HCT116 (cell line): ENCODE measurements around the gene SWAP70. TPM values are rescaled to one million over a fixed set of nuclear protein-coding genes. Genes with fewer than 3 reads are reported as not detected.

ENCODE experiments used
- ATAC-seq: fragments of 200-7000 bp; cut with Tn5 transposase; 2 replicates; pipeline ENCODE4 v1.9.1; 2020; ENCODE audit warnings: mild to moderate bottlenecking, moderate library complexity
- BruUV-seq: library from RNA; stranded (reverse); fragments of 400-500 nt; replicated peaks from 2 replicates; lab custom pipeline; 2021; lab: Mats Ljungman, UMichigan
- CTCF ChIA-PET: fragments of 300-600 bp; sonication (Branson Sonifier 250); formaldehyde crosslinking; loops from one replicate; lab custom pipeline; 2021; ENCODE audit warnings: antibody characterized with exemption; lab: Charles Lee
- POLR2A ChIA-PET: fragments of 300-600, 350-600 bp; sonication (Branson Sonifier 250); formaldehyde crosslinking; loops from one replicate; lab custom pipeline; 2021; ENCODE audit warnings: antibody characterized with exemption; lab: Charles Lee
- RAD21 ChIA-PET, 2 experiments: fragments of 300-600 bp; sonication (Branson Sonifier 250); formaldehyde crosslinking; loops; one replicate each; lab custom pipeline; 2023; ENCODE audit warnings: low total read pairs in 2 of 2; ENCODE audit not compliant: uncharacterized antibody in 2 of 2, unreplicated experiment in 2 of 2, low non-redundant PET in 1 of 2; lab: Charles Lee
- DNase-seq: peaks from one replicate; pipeline ENCODE4 v3.0.0-alpha.2; 2010; ENCODE audit warnings: low read depth, low spot score
- H2AFZ ChIP-seq: fragments of 200-600 bp; shearing (Covaris generic), sonication (generic); 2 replicates; pipeline ENCODE4 v1.6.1; 2017; ENCODE audit warnings: low read depth, mixed run types, mixed read lengths, antibody characterized with exemption, low read length; ENCODE audit not compliant: poor library complexity, severe bottlenecking
- H3K27ac ChIP-seq: 2 replicates; pipeline ENCODE4 v1.5.1; 2012; ENCODE audit warnings: low read depth, low read length
- H3K27me3 ChIP-seq: fragments of 200-600 bp; sonication (generic); 2 replicates; pipeline ENCODE4 v1.6.1; 2016; ENCODE audit warnings: mixed run types, low read length, mixed read lengths; ENCODE audit not compliant: insufficient read depth
- H3K36me3 ChIP-seq, 2 experiments: fragments of 200-500 bp in 1 of 2; fragments of 200-600 bp in 1 of 2; sonication (Bioruptor generic) in 1 of 2; sonication (generic) in 1 of 2; 2 replicates each; pipeline versions ENCODE4 v1.5.1 to v1.6.1; 2014 to 2016; ENCODE audit warnings: low read length in 2 of 2, inconsistent platforms in 1 of 2, mixed read lengths in 1 of 2, mixed run types in 1 of 2; ENCODE audit not compliant: insufficient read depth in 2 of 2, control insufficient read depth in 1 of 2
- H3K4me1 ChIP-seq, 2 experiments: fragments of 200-600 bp in 1 of 2; sonication (generic) in 1 of 2; 2 replicates each; pipeline versions ENCODE4 v1.5.1 to v1.6.1; 2012 to 2017; ENCODE audit warnings: low read length in 2 of 2, inconsistent platforms in 1 of 2, mild to moderate bottlenecking in 1 of 2, mixed read lengths in 1 of 2, mixed run types in 1 of 2, moderate library complexity in 1 of 2; ENCODE audit not compliant: insufficient read depth in 2 of 2, control insufficient read depth in 1 of 2
- H3K4me2 ChIP-seq: fragments of 200-600 bp; sonication (generic); 2 replicates; pipeline ENCODE4 v1.6.1; 2017; ENCODE audit warnings: mixed run types, low read length, mixed read lengths
- H3K4me3 ChIP-seq, 2 experiments: fragments of 200-600 bp in 1 of 2; sonication (generic) in 1 of 2; replicated peaks in 1 of 2; 2 replicates each; pipeline ENCODE4 v1.5.1; 2011 to 2016; ENCODE audit warnings: low read length in 2 of 2, control low read depth in 1 of 2, low read depth in 1 of 2, mild to moderate bottlenecking in 1 of 2, mixed read lengths in 1 of 2, mixed run types in 1 of 2
- H3K79me2 ChIP-seq: fragments of 200-600 bp; sonication (generic); 2 replicates; pipeline ENCODE4 v1.6.1; 2017; ENCODE audit warnings: mild to moderate bottlenecking, mixed run types, low read length, moderate library complexity, mixed read lengths; ENCODE audit not compliant: insufficient read depth
- H3K9ac ChIP-seq: fragments of 200-600 bp; sonication (generic); 2 replicates; pipeline ENCODE4 v1.6.1; 2016; ENCODE audit warnings: low read length, mixed read lengths
- H3K9me2 ChIP-seq: fragments of 200-600 bp; sonication (generic), shearing (Covaris generic); 2 replicates; pipeline ENCODE4 v1.6.1; 2017; ENCODE audit warnings: mixed run types, mild to moderate bottlenecking, moderate library complexity; ENCODE audit not compliant: insufficient read depth
- H3K9me3 ChIP-seq, 2 experiments: fragments of 200-500 bp in 1 of 2; fragments of 200-600 bp in 1 of 2; sonication (Bioruptor generic) in 1 of 2; sonication (generic) in 1 of 2; 2 replicates each; pipeline ENCODE4 v1.6.1; 2014 to 2017; ENCODE audit warnings: low read length in 2 of 2, mixed read lengths in 2 of 2, inconsistent platforms in 1 of 2, low read depth in 1 of 2, mild to moderate bottlenecking in 1 of 2, mixed run types in 1 of 2, moderate library complexity in 1 of 2; ENCODE audit not compliant: control insufficient read depth in 1 of 2, insufficient read depth in 1 of 2
- H4K20me1 ChIP-seq: fragments of 200-600 bp; sonication (generic), shearing (Covaris generic); 2 replicates; pipeline ENCODE4 v1.6.1; 2017; ENCODE audit warnings: mixed run types, mild to moderate bottlenecking, moderate library complexity; ENCODE audit not compliant: insufficient read depth
- CBX3 ChIP-seq: IDR thresholded peaks from 2 replicates; pipeline ENCODE4 v1.6.1; 2012; ENCODE audit warnings: low read depth
- CEBPB ChIP-seq: IDR thresholded peaks from 2 replicates; pipeline ENCODE4 v1.6.1; 2012; ENCODE audit warnings: low read depth
- CTCF ChIP-seq, 3 experiments: fragments of 200-600 bp in 1 of 3; sonication (generic) in 1 of 3; IDR thresholded peaks in 2 of 3; conservative IDR thresholded peaks in 1 of 3; 2 replicates each; pipeline ENCODE4 v1.5.1; 2012 to 2017; ENCODE audit warnings: low read depth in 2 of 3, low read length in 2 of 3, antibody characterized with exemption in 1 of 3, borderline replicate concordance in 1 of 3, control low read depth in 1 of 3, mild to moderate bottlenecking in 1 of 3, mixed read lengths in 1 of 3, mixed run types in 1 of 3, moderate library complexity in 1 of 3; ENCODE audit not compliant: insufficient read depth in 1 of 3
- EGR1 ChIP-seq: IDR thresholded peaks from 2 replicates; pipeline ENCODE4 v1.6.1; 2012; ENCODE audit warnings: low read depth
- ELF1 ChIP-seq: IDR thresholded peaks from 2 replicates; pipeline ENCODE4 v1.6.1; 2012; ENCODE audit warnings: low read depth, borderline replicate concordance
- EZH2phosphoT487 ChIP-seq: fragments of 200-600 bp; IDR thresholded peaks from 2 replicates; pipeline ENCODE4 v1.6.1; 2018; ENCODE audit warnings: antibody characterized with exemption, borderline replicate concordance
- FOSL1 ChIP-seq: IDR thresholded peaks from 2 replicates; pipeline ENCODE4 v1.6.1; 2012; ENCODE audit warnings: low read depth
- JUND ChIP-seq: IDR thresholded peaks from 2 replicates; pipeline ENCODE4 v1.6.1; 2012
- MAX ChIP-seq: IDR thresholded peaks from 2 replicates; pipeline ENCODE4 v1.6.1; 2012
- POLR2AphosphoS5 ChIP-seq: IDR thresholded peaks from 2 replicates; pipeline ENCODE4 v1.6.1; 2011; ENCODE audit warnings: mild to moderate bottlenecking, low read depth, low read length, moderate library complexity
- RAD21 ChIP-seq: IDR thresholded peaks from 2 replicates; pipeline ENCODE4 v1.6.1; 2012; ENCODE audit warnings: low read depth, mild to moderate bottlenecking
- REST ChIP-seq: IDR thresholded peaks from 2 replicates; pipeline ENCODE4 v1.6.1; 2012; ENCODE audit warnings: low read depth
- SIN3A ChIP-seq: IDR thresholded peaks from 2 replicates; pipeline ENCODE4 v1.6.1; 2012; ENCODE audit warnings: low read depth
- SP1 ChIP-seq: IDR thresholded peaks from 2 replicates; pipeline ENCODE4 v1.6.1; 2012; ENCODE audit warnings: low read depth
- SRF ChIP-seq: IDR thresholded peaks from 2 replicates; pipeline ENCODE4 v1.6.1; 2012; ENCODE audit warnings: low read depth
- TCF7L2 ChIP-seq: IDR thresholded peaks from 2 replicates; pipeline ENCODE4 v1.7.0; 2011; ENCODE audit warnings: borderline replicate concordance, inconsistent platforms; ENCODE audit not compliant: insufficient read depth, insufficient read length; ENCODE audit errors: extremely low read depth
- YY1 ChIP-seq: IDR thresholded peaks from 2 replicates; pipeline ENCODE4 v1.6.1; 2011; ENCODE audit warnings: low read length, low read depth, moderate library complexity, mild to moderate bottlenecking; ENCODE audit not compliant: insufficient replicate concordance; ENCODE audit errors: extremely low read depth
- ZBTB33 ChIP-seq: IDR thresholded peaks from 2 replicates; pipeline ENCODE4 v1.6.1; 2011; ENCODE audit warnings: mild to moderate bottlenecking, low read length, moderate library complexity; ENCODE audit not compliant: insufficient replicate concordance; ENCODE audit errors: extremely low read depth
- ZFX ChIP-seq: fragments of 450-650 bp; IDR thresholded peaks from 2 replicates; pipeline ENCODE4 v1.6.1; 2017
- ZNF274 ChIP-seq: fragments of 200-500 bp; sonication (Bioruptor generic); IDR thresholded peaks from 2 replicates; pipeline ENCODE4 v1.6.1; 2014; ENCODE audit warnings: mild to moderate bottlenecking, low read depth, low read length, inconsistent platforms
- intact Hi-C: fragments of 100-400 bp; cut with micrococcal nuclease; formaldehyde crosslinking; loops from 2 replicates; pipeline ENCODE4 v1.10.0; 2022
- total RNA-seq: library from RNA; stranded (reverse); gene quantifications from one replicate; pipeline ENCODE4 v1.2.1, GENCODE V29; 2021; ENCODE audit not compliant: unreplicated experiment

Gene SWAP70
- total RNA-seq, 1 experiment from 2014 or later, result 20.6 TPM

GRCh38 chr11:9787260-9787659, 123.4 kb downstream of the SWAP70 start:
- ATAC-seq, result no peak
- H3K4me1 ChIP-seq, result no peaks in the 10 kb centered on the region
- intact Hi-C loops, result no loop called here
- ChIA-PET RAD21 (no interaction called here), CTCF (no interaction called here), POLR2A (no interaction called here)
- peaks cover 0 to 3% of the 10 kb centered on the region in 2 experiments; a peak in 1 of 4 replicates for H3K36me3 ChIP-seq
- no peaks in the 10 kb centered on the region for H4K20me1 ChIP-seq
- no peaks in the 10 kb centered on the region for H3K79me2 ChIP-seq
- H3K4me3 ChIP-seq, result no peak overlapping the region
- H3K27ac ChIP-seq, result no peak overlapping the region
- H3K9ac ChIP-seq, result no peak overlapping the region
- H3K27me3 ChIP-seq, result no peaks in the 10 kb centered on the region
- no peak for DNase-seq
- H3K9me2 ChIP-seq, result no peaks in the 10 kb centered on the region
- no peak overlapping the region for H3K4me2 ChIP-seq
- TF ChIP-seq ZNF274, result no peak
- TF ChIP-seq JUND, result no peak
- no peak for TF ChIP-seq CBX3
- no peak for TF ChIP-seq REST
- TF ChIP-seq SIN3A, result no peak
- no peak for TF ChIP-seq SRF
- TF ChIP-seq ELF1, result no peak
- no peak for TF ChIP-seq ZBTB33
- TF ChIP-seq EZH2phosphoT487, result no peak
- TF ChIP-seq CEBPB, result no peak
- TF ChIP-seq TCF7L2, result no peak
- TF ChIP-seq RAD21, result no peak
- TF ChIP-seq EGR1, result no peak
- TF ChIP-seq ZFX, result no peak
- no peak for TF ChIP-seq SP1
- TF ChIP-seq CTCF (IDR thresholded peaks at IDR 0.05 in 2 of 3, conservative IDR thresholded peaks at IDR 0.05 in 1 of 3; ENCODE audit: borderline replicate concordance in 1 of 3, insufficient read depth in 1 of 3, low read depth in 2 of 3, low read length in 2 of 3), result no peak
- no peak for TF ChIP-seq YY1
- no peak for TF ChIP-seq MAX
- no peak for TF ChIP-seq POLR2AphosphoS5
- TF ChIP-seq FOSL1, result no peak
- BruUV-seq, result no TSS peak
- H3K9me3 ChIP-seq, result no peaks in the 10 kb centered on the region
- H2AFZ ChIP-seq, result no peak overlapping the region
